GM23338 (cell line): Measurements from ENCODE around the gene SNPH. TPM values are rescaled to one million over a fixed set of nuclear protein-coding genes. Genes with fewer than 3 reads are reported as not detected.

Experiments used
- ATAC-seq: fragments of 200-7000 bp; cut with Tn5 transposase; 3 replicates; pipeline ENCODE4 v1.9.1; 2020
- DNase-seq: peaks from one replicate; pipeline ENCODE4 v3.0.0-alpha.2; 2015; ENCODE audit warnings: low spot score
- H2AFZ ChIP-seq: fragments of 200-600 bp; sonication (generic); 2 replicates; pipeline ENCODE4 v1.8.0; 2016; ENCODE audit warnings: antibody characterized with exemption, mild to moderate bottlenecking, moderate library complexity
- H3F3A ChIP-seq: fragments of 200-600 bp; sonication (generic); replicated peaks from 2 replicates; pipeline ENCODE4 v1.8.0; 2017; ENCODE audit warnings: antibody characterized with exemption, mixed run types, low read depth
- H3K27ac ChIP-seq: fragments of 200-600 bp; sonication (generic); 2 replicates; pipeline ENCODE4 v1.6.1; 2016; ENCODE audit warnings: low read depth
- H3K27me3 ChIP-seq: fragments of 200-600 bp; sonication (generic); 2 replicates; pipeline ENCODE4 v1.8.0; 2016; ENCODE audit warnings: mild to moderate bottlenecking, mixed run types, moderate library complexity; ENCODE audit not compliant: insufficient read depth
- H3K36me3 ChIP-seq: fragments of 200-600 bp; sonication (generic); 2 replicates; pipeline ENCODE4 v1.8.0; 2016; ENCODE audit warnings: mild to moderate bottlenecking; ENCODE audit not compliant: insufficient read depth
- H3K4me1 ChIP-seq: fragments of 200-600 bp; sonication (generic); 2 replicates; pipeline ENCODE4 v1.8.0; 2016; ENCODE audit warnings: mild to moderate bottlenecking, moderate library complexity; ENCODE audit not compliant: insufficient read depth
- H3K4me2 ChIP-seq: fragments of 200-600 bp; sonication (generic); 2 replicates; pipeline ENCODE4 v1.7.1; 2017; ENCODE audit warnings: mixed run types
- H3K4me3 ChIP-seq: fragments of 200-600 bp; sonication (generic); 2 replicates; pipeline ENCODE4 v1.6.1; 2016; ENCODE audit warnings: mixed run types
- H3K79me2 ChIP-seq: fragments of 200-600 bp; sonication (generic); replicated peaks from 2 replicates; pipeline ENCODE4 v1.8.0; 2017; ENCODE audit warnings: mild to moderate bottlenecking; ENCODE audit not compliant: insufficient read depth
- H3K9me2 ChIP-seq: fragments of 200-600 bp; sonication (generic); 2 replicates; pipeline ENCODE4 v1.8.0; 2017; ENCODE audit not compliant: insufficient read depth
- H4K20me1 ChIP-seq: fragments of 200-600 bp; sonication (generic); replicated peaks from 2 replicates; pipeline ENCODE4 v1.8.0; 2017; ENCODE audit warnings: mild to moderate bottlenecking; ENCODE audit not compliant: insufficient read depth
- H3K27ac Mint-ChIP-seq: 2 replicates; pipeline ENCODE4 v1.8.0; 2020; ENCODE audit warnings: inconsistent platforms, mild to moderate bottlenecking, moderate library complexity, mixed read lengths
- H3K27me3 Mint-ChIP-seq: 3 replicates; pipeline ENCODE4 v1.8.0; 2022; ENCODE audit warnings: low read depth, mild to moderate bottlenecking, moderate library complexity, mixed read lengths, inconsistent platforms; ENCODE audit not compliant: insufficient read depth, poor library complexity
- H3K36me3 Mint-ChIP-seq: 3 replicates; pipeline ENCODE4 v1.8.0; 2021; ENCODE audit warnings: low read depth, mild to moderate bottlenecking, inconsistent platforms, moderate library complexity, mixed read lengths
- H3K4me1 Mint-ChIP-seq: 3 replicates; pipeline ENCODE4 v1.8.0; 2020; ENCODE audit warnings: mild to moderate bottlenecking, inconsistent platforms, mixed read lengths
- H3K4me3 Mint-ChIP-seq: 3 replicates; pipeline ENCODE4 v1.8.0; 2021; ENCODE audit warnings: moderate library complexity, mild to moderate bottlenecking, inconsistent platforms, mixed read lengths
- H3K9me3 Mint-ChIP-seq: 3 replicates; pipeline ENCODE4 v1.8.0; 2020; ENCODE audit warnings: moderate library complexity, mild to moderate bottlenecking, inconsistent platforms, mixed read lengths
- CTCF ChIP-seq, 2 experiments: fragments of 200-600 bp in 1 of 2; sonication (generic) in 1 of 2; conservative IDR thresholded peaks; 2 replicates each; pipeline versions ENCODE4 v1.5.1 to v1.6.1; 2016 to 2017; ENCODE audit warnings: antibody characterized with exemption in 2 of 2, low read depth in 2 of 2, mild to moderate bottlenecking in 2 of 2, moderate library complexity in 1 of 2
- JUNB ChIP-seq: IDR thresholded peaks from one replicate; pipeline ENCODE4 v1.6.1; 2016; ENCODE audit warnings: antibody characterized with exemption; ENCODE audit not compliant: unreplicated experiment
- NANOG ChIP-seq: IDR thresholded peaks from 2 replicates; pipeline ENCODE4 v1.6.1; 2016; ENCODE audit warnings: antibody characterized with exemption, borderline replicate concordance
- POLR2AphosphoS5 ChIP-seq: IDR thresholded peaks from 2 replicates; pipeline ENCODE4 v1.6.1; 2016; ENCODE audit warnings: antibody characterized with exemption, low read depth
- ZNF114 ChIP-seq: fragments of 250-450 bp; sonication (Bioruptor Pico); IDR thresholded peaks from 2 replicates; pipeline ENCODE4 v1.5.0; 2020; ENCODE audit warnings: mild to moderate bottlenecking, moderate library complexity
- ZNF331 ChIP-seq: fragments of 250-450 bp; sonication (Bioruptor Pico); IDR thresholded peaks from 2 replicates; pipeline ENCODE4 v1.5.0; 2020; ENCODE audit warnings: low read depth, mild to moderate bottlenecking, moderate library complexity
- polyA plus RNA-seq: library from polyadenylated mRNA; unstranded; fragments of >200 nt; fragmentation: Nextera tagmentation; extraction: Ambion mirVana; gene quantifications from 2 replicates; pipeline ENCODE4 v1.2.1, GENCODE V29; 2016
- total RNA-seq: library from RNA; depleted of rRNA; stranded (reverse); fragments of >200 nt; shearing (Covaris generic); gene quantifications from 2 replicates; pipeline ENCODE4 v1.2.3, GENCODE V29; 2014
- TF ChIP-seq, protein P1 (sequence below): IDR thresholded peaks from one replicate; pipeline ENCODE4 v1.6.1; 2018; ENCODE audit warnings: antibody characterized with exemption; ENCODE audit not compliant: unreplicated experiment
- TF ChIP-seq, protein P2 (sequence below): fragments of 250-450 bp; sonication (Bioruptor Pico); IDR thresholded peaks from 2 replicates; pipeline ENCODE4 v1.5.0; 2020; ENCODE audit warnings: mild to moderate bottlenecking, moderate library complexity

The SNPH gene
- total and polyA plus RNA-seq, 2 experiments from 2014 or later = 1.5 to 5.8 TPM

GRCh38 chr20:1331801-1332453 lies 65.8 kb downstream of the SNPH start:
- ATAC-seq (no peak), DNase-seq (no peak)
- Histone ChIP-seq H2AFZ (no peak overlapping the region), H3F3A (no peaks in the 10 kb centered on the region), H3K4me2 (no peak overlapping the region), H3K9me2 (no peaks in the 10 kb centered on the region), H3K4me3 (no peak overlapping the region), H3K36me3 (no peaks in the 10 kb centered on the region), H4K20me1 (peaks cover 17% of the 10 kb centered on the region), H3K27me3 (no peaks in the 10 kb centered on the region), H3K27ac (no peak overlapping the region), H3K79me2 (peaks cover 26% of the 10 kb centered on the region), H3K4me1 (no peaks in the 10 kb centered on the region; the same call in 1 of the 2 replicates)
- peaks cover 8% of the 10 kb centered on the region for H3K27me3 Mint-ChIP-seq
- TF ChIP-seq NANOG = no peak
- TF ChIP-seq, protein P1, sequence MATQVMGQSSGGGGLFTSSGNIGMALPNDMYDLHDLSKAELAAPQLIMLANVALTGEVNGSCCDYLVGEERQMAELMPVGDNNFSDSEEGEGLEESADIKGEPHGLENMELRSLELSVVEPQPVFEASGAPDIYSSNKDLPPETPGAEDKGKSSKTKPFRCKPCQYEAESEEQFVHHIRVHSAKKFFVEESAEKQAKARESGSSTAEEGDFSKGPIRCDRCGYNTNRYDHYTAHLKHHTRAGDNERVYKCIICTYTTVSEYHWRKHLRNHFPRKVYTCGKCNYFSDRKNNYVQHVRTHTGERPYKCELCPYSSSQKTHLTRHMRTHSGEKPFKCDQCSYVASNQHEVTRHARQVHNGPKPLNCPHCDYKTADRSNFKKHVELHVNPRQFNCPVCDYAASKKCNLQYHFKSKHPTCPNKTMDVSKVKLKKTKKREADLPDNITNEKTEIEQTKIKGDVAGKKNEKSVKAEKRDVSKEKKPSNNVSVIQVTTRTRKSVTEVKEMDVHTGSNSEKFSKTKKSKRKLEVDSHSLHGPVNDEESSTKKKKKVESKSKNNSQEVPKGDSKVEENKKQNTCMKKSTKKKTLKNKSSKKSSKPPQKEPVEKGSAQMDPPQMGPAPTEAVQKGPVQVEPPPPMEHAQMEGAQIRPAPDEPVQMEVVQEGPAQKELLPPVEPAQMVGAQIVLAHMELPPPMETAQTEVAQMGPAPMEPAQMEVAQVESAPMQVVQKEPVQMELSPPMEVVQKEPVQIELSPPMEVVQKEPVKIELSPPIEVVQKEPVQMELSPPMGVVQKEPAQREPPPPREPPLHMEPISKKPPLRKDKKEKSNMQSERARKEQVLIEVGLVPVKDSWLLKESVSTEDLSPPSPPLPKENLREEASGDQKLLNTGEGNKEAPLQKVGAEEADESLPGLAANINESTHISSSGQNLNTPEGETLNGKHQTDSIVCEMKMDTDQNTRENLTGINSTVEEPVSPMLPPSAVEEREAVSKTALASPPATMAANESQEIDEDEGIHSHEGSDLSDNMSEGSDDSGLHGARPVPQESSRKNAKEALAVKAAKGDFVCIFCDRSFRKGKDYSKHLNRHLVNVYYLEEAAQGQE = no peak
- no peak for TF ChIP-seq ZNF331 (CRISPR knock-in tag)
- TF ChIP-seq, protein P2, sequence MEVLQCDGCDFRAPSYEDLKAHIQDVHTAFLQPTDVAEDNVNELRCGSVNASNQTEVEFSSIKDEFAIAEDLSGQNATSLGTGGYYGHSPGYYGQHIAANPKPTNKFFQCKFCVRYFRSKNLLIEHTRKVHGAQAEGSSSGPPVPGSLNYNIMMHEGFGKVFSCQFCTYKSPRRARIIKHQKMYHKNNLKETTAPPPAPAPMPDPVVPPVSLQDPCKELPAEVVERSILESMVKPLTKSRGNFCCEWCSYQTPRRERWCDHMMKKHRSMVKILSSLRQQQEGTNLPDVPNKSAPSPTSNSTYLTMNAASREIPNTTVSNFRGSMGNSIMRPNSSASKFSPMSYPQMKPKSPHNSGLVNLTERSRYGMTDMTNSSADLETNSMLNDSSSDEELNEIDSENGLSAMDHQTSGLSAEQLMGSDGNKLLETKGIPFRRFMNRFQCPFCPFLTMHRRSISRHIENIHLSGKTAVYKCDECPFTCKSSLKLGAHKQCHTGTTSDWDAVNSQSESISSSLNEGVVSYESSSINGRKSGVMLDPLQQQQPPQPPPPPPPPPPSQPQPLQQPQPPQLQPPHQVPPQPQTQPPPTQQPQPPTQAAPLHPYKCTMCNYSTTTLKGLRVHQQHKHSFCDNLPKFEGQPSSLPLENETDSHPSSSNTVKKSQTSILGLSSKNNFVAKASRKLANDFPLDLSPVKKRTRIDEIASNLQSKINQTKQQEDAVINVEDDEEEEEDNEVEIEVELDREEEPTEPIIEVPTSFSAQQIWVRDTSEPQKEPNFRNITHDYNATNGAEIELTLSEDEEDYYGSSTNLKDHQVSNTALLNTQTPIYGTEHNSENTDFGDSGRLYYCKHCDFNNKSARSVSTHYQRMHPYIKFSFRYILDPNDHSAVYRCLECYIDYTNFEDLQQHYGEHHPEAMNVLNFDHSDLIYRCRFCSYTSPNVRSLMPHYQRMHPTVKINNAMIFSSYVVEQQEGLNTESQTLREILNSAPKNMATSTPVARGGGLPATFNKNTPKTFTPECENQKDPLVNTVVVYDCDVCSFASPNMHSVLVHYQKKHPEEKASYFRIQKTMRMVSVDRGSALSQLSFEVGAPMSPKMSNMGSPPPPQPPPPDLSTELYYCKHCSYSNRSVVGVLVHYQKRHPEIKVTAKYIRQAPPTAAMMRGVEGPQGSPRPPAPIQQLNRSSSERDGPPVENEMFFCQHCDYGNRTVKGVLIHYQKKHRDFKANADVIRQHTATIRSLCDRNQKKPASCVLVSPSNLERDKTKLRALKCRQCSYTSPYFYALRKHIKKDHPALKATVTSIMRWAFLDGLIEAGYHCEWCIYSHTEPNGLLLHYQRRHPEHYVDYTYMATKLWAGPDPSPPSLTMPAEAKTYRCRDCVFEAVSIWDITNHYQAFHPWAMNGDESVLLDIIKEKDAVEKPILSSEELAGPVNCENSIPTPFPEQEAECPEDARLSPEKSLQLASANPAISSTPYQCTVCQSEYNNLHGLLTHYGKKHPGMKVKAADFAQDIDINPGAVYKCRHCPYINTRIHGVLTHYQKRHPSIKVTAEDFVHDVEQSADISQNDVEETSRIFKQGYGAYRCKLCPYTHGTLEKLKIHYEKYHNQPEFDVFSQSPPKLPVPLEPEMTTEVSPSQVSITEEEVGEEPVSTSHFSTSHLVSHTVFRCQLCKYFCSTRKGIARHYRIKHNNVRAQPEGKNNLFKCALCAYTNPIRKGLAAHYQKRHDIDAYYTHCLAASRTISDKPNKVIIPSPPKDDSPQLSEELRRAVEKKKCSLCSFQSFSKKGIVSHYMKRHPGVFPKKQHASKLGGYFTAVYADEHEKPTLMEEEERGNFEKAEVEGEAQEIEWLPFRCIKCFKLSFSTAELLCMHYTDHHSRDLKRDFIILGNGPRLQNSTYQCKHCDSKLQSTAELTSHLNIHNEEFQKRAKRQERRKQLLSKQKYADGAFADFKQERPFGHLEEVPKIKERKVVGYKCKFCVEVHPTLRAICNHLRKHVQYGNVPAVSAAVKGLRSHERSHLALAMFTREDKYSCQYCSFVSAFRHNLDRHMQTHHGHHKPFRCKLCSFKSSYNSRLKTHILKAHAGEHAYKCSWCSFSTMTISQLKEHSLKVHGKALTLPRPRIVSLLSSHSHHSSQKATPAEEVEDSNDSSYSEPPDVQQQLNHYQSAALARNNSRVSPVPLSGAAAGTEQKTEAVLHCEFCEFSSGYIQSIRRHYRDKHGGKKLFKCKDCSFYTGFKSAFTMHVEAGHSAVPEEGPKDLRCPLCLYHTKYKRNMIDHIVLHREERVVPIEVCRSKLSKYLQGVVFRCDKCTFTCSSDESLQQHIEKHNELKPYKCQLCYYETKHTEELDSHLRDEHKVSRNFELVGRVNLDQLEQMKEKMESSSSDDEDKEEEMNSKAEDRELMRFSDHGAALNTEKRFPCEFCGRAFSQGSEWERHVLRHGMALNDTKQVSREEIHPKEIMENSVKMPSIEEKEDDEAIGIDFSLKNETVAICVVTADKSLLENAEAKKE = no peak
- no peak for TF ChIP-seq ZNF114 (CRISPR knock-in tag)
- no peak for TF ChIP-seq JUNB
- no peak for TF ChIP-seq POLR2AphosphoS5
- no peak for TF ChIP-seq CTCF (conservative IDR thresholded peaks at IDR 0.05; ENCODE audit: low read depth in 2 of 2)
- H3K9me3 Mint-ChIP-seq = no peaks in the 10 kb centered on the region
- H3K36me3 Mint-ChIP-seq = peaks cover 20% of the 10 kb centered on the region
- no peak overlapping the region for H3K4me3 Mint-ChIP-seq
- no peak overlapping the region for H3K27ac Mint-ChIP-seq
- peaks cover 20% of the 10 kb centered on the region for H3K4me1 Mint-ChIP-seq
